NB4 (cell line): ENCODE measurements around the gene MYEOV.

Experiments used
- MYC ChIP-seq: IDR thresholded peaks from 2 replicates; pipeline ENCODE4 v1.6.1; 2011; ENCODE audit warnings: low read depth, low read length
- POLR2A ChIP-seq: IDR thresholded peaks from 2 replicates; pipeline ENCODE4 v1.6.1; 2011; ENCODE audit warnings: mild to moderate bottlenecking; ENCODE audit not compliant: insufficient read length; ENCODE audit errors: extremely low read depth
- TF ChIP-seq, protein P1 (sequence below): IDR thresholded peaks from one replicate; pipeline ENCODE4 v1.5.1; 2012; ENCODE audit warnings: low read depth, low read length
- TF ChIP-seq, protein P2 (sequence below): IDR thresholded peaks from 2 replicates; pipeline ENCODE4 v1.6.1; 2011; ENCODE audit warnings: low read depth, low read length

DNA sequence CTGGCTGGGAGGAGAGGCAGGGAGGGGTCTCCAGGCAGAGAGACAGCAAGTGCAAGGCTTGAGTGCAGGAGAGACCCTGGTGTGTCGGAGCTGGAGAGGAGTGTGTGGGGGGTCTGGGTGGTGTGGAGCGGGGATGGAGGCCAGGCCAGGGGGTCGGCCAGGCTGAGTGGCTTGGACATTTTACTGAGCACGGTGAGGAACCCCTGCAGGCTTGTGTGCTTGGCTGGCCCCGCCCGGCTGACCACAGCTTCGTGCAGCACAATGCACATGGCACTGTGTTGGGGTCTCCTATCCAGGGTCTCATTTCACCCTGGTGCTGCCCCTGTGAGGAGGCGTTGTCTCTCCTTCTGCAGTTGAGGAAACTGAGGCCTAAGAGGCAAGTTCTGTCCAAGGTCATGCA lies 5.6 kb downstream of the MYEOV start:
- TF ChIP-seq, protein P1, sequence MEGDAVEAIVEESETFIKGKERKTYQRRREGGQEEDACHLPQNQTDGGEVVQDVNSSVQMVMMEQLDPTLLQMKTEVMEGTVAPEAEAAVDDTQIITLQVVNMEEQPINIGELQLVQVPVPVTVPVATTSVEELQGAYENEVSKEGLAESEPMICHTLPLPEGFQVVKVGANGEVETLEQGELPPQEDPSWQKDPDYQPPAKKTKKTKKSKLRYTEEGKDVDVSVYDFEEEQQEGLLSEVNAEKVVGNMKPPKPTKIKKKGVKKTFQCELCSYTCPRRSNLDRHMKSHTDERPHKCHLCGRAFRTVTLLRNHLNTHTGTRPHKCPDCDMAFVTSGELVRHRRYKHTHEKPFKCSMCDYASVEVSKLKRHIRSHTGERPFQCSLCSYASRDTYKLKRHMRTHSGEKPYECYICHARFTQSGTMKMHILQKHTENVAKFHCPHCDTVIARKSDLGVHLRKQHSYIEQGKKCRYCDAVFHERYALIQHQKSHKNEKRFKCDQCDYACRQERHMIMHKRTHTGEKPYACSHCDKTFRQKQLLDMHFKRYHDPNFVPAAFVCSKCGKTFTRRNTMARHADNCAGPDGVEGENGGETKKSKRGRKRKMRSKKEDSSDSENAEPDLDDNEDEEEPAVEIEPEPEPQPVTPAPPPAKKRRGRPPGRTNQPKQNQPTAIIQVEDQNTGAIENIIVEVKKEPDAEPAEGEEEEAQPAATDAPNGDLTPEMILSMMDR: no peak
- no peak for TF ChIP-seq POLR2A
- TF ChIP-seq, protein P2, sequence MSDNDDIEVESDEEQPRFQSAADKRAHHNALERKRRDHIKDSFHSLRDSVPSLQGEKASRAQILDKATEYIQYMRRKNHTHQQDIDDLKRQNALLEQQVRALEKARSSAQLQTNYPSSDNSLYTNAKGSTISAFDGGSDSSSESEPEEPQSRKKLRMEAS: no peak
- TF ChIP-seq MYC: no peak
